Superior temporal gyrus (tissue), 1 donor: ENCODE measurements around the gene ABCB6.

Experiments used
- DNase-seq: peaks from one replicate; pipeline ENCODE4 v3.0.0-alpha.2; 2016; ENCODE audit errors: extremely low spot score

Gene ABCB6

DNA sequence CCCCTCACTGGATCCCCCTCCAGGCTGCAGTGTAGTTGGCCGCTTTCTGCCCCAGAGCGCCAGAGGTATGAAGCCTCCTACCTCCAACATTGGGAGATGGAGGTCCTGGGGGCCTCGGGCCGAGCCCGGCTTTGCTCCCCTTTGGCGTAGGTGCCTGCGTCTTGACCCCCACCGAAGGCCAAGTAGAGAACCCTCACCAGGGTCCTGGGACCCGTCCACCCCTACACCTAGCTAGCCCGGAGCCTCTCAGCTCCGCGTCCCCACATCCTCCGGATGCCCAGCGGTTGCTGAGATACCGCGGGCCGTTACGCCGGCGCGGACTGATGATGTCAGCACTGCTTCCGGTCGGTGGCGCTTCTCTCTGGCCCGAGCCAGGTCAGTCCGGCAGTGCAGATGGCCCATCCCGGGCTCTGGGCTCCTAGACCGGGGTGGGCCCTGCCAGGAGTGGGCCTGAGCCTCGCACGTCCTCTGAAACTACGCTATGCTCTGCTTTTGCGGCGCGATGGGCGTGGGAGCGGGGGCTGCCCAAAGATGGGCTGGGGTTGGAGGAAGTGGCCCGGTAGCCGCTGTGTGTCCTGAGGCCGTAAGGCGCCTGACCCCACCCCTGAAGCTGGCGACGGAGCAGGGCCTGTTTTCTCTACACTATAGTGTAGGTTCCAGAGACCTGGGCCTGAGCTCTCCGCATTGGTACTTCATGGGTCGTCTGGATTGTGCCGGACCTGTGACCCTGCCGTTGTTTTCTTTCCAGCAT, 26.6 kb upstream of the ABCB6 start, which contains the start of the genes GLB1L and STK16:
Gene GLB1L (minus strand): TSS at position 297 of the 751 bp plus-strand sequence. CDS start 1,871 bp downstream, outside the sequence.
Gene STK16 (plus strand): TSS at position 332 of the 751 bp plus-strand sequence. CDS start 521 bp downstream, outside the sequence.
- peak; percentile 97 for DNase-seq

DNA sequence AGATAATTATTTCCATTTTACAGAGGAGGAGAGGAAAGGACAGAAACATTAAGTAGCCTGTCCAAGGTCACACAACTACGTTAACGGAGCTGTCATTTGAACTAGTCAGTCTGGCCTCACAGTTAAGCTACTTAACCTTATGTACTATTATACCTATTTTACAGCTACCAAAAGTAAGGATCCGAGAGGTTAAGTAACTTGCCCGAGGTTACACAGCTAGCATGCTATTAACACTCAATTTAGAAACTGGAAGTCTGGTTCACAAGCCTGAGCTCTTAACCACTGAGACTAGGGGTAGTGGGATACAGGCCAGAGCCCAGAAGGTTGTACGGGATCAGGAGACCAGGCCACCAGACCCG, 26.0 kb upstream of the ABCB6 start:
- DNase-seq: no peak

DNA sequence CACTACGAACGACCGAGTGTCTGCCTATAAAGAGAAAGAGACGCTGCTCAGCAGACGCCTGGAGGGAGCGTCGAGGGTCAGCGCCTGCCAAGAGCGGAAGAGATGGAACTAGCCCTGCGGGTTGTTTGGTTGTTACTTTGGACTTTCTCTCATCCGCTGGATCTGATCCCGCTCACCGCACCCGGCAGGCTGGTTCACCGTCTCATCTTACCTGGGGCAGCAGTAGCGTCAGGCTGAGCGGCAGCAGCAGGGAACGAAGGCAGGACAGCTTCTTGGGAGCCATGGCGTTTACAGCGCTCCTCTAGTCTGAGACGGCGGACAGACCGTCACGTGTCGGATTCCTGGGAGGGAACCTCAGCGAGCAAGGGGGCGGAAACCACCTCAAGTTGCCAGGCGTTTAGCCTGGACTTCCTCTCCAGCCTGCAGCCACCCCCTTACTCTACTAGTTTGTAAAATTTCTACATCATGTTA, 24.6 kb upstream of the ABCB6 start:
- no peak for DNase-seq

DNA sequence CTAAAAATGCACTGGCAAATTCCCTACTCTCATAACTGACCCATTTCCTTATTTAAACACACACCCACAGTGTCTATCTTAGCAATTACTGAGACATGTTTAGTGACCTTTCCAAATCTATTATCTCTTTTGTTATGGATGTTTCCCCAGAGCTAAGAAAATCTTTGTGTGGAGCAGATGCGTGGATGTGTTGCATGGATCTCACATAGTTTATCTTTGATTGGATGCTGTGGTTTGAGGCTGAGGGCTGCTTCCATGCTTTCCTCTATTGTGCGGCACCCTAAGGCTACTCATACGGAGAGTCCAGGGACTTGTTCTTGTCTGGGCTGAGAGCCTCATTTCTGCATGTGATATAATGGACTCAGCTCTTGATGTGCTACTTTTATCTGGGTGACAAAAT, 15.6 kb upstream of the ABCB6 start:
- DNase-seq: no peak

DNA sequence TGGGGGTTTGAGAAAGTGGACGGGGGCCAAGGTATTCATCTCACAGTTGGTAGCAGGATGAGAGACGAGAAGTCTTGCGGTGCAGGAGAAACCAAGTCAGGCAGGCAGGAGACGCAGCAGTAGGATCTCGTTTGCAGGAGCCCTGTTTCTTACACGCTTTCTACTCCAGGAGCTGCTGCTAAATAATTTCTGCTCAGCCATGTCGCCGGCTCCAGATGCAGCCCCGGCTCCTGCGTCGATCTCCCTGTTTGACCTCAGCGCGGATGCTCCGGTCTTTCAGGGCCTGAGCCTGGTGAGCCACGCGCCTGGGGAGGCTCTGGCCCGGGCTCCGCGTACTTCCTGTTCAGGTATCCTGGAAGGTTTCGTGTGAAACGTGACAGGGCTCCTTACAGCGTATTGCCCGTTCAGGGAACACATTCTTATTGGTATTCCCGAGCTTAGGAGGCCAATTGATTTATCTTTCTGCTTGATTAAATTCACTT, 11.3 kb upstream of the ABCB6 start:
- no peak for DNase-seq

DNA sequence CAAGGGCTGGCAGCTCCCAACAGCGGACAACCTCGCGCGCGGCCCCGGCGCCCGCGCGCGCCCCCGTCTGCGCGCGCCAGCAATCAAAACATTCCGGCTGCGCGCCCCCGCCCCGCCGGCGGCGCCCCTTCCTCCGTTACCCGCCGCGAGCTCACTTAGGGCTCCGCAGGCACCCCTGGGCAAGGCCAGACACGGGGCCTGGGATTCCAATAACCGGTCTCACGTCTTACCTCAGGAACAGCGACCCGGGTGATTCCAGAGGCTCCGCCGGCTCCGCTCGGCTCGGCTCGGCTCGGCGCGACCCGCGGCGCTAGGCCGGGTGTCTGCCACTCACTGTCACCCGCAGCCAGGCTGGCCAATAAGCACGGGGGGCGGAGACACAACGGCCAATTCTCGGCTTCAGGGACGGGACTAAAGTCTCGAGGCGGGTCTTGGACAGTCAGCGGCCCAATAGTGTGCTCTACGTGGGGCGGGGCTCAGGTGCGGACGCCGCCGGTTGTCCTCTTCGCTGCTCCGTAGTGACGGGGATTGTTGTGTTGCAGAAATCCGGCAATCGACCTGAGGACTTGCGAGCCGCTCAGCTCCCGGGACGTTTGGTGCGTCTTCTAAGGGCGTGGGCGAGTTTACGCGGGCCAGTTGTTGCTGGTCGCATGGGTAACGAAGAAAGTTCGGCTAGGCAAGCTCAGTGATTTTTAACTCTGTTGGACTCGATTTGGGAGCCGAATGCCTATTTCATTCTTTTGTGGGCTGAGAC, 10.7 kb upstream of the ABCB6 start, which contains the start of the genes ANKZF1 and ATG9A:
Gene ANKZF1 (plus strand): TSS at position 502 of the 754 bp plus-strand sequence. CDS start 452 bp downstream, outside the sequence.
Gene ATG9A (minus strand): TSS at position 332 of the 754 bp plus-strand sequence. CDS start 1,612 bp downstream, outside the sequence.
- peak; percentile 99 for DNase-seq

DNA sequence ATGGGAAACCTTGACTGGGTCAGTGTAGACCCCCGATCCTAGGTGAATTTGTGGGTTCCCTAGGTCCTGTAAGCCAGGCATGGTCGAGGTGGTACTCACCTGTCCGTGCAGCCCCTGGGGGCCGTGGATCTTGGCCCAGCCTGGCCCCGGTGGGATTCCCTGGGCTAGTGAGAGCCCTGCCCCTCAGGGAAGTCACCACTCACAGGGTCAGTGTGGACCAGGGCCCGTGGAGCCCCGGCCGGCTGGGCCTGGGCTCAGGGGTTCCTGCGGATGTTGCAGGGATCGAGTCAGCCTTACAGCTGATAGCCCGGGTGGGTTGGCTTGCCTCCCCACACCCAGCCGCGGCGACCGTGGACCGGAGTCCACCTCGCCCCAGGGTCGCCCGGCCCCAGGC, 10.2 kb upstream of the ABCB6 start:
- no peak for DNase-seq

DNA sequence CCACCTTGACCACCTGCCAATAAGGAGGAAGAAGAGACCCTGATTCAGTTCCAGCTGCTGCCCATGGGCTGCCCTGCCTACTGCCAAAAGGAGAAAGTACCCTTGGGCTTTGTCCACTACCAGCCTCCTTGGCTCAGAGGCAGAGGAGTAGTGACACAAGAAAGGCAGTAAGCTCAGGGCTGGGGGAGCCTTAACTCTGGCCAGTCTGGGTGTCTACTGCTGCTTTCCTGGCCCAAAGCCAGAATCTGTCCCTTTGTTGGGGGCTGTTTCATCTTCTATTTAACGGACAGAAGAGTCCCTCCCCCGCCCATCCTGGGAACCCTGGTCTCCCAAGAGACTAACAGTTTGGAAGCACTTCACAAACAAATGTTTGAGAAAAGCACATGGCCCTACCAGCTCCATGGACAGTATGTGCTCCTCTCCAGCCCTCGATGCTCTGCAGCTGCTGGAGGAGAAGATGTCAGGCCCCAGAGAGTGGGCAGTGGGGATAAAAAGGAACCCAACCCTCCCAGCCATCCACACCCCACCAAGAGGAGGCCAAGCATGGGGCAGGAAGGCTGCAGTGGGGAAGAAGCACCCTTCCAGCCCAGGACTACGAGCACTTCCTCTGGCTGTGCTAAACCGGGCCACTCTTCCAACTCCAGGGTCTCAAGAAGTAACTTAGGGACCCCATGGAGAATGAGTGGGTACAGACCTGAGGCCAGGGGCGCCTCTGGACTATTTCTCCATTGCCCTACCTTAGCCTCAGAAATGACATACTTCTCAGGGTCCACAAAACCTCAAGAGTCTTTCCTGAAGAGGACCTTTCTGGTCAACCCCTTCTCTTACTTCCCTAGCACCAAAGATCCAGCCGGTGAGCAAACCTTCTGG, 9.5 kb upstream of the ABCB6 start:
- no peak for DNase-seq

DNA sequence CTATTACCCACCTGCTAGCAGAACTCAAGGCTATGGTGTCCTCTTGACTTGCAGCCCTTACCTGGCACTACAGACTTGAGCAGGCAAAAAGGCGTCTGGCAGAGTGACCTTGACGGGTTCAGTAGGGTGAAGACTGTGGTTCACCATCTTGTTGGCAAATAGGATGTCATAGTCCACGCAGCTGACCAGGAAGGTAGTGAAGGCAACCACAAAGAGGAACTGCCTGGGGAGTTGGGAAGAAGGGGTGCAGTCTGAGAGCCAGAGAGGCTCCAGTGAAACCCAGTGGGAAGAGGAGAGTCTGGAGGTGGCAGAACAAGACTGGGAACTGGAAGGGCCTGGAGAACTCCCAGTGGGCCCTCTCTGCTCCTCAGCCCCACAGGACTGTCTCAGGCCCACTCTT, 6.6 kb upstream of the ABCB6 start:
- DNase-seq: no peak

DNA sequence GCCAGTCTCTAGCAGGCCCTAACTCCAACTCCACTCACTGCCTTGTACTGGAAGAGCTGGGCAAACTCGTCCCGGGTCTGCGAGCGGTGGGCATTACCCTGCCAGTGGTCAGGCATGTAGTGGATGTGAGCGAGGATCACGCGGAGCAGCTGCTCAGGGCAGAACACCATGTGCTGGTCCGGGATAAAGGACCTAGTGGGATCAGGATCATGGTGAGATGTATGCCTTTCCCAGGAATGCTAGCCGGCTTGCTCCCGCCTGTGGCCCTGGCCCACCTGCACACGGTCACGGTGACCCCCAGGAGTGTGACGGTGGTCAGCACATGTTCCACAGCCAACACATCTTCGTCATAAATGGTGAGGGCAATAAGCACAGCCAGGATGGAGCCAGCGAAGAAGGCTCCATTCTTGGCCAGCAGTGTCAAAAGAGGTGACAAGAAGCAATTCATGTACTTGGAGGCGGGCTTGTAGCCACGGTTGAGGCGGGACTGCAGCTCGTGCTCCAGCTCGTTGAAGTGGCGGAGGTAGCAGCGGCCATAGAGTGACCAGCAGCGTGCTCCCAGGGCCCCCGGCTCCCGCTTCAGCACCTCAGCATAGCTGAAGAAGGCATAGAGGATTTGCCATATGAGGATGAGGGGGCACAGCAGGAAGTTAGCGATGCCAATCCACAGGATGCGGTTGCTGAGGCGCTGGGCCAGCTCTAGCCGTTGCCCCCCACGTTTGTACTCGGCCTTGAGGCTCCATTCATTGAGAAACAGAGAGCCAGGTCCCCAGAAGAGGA, 5.3 kb upstream of the ABCB6 start:
- no peak for DNase-seq

DNA sequence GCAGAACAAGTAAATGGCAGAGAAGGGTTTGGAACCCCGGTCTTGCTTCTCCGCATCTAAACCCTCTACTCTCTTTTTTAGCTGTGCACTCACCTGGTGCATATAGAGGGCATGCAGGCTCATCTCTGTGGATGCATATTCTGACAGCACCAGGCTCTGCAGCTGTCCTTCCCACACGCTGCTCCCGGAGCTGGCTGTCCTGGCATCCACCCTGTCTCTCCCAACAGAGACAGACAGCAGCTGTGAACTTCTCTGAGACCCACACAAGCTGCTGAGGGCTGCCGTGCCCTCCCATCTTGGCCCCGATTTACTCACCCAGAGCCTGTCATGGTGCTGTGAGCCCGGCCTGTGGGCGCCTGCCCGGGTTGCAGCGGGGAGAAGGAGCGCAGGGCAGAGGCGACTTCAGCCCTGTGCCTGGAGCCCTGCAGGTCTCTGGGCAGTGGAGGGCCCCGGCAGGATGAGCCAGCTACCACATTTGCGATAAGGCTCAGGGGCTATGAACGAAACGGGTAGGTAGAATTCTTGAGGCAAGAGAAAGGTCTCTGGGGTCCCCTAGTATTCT, 3.3 kb upstream of the ABCB6 start:
- DNase-seq: no peak

DNA sequence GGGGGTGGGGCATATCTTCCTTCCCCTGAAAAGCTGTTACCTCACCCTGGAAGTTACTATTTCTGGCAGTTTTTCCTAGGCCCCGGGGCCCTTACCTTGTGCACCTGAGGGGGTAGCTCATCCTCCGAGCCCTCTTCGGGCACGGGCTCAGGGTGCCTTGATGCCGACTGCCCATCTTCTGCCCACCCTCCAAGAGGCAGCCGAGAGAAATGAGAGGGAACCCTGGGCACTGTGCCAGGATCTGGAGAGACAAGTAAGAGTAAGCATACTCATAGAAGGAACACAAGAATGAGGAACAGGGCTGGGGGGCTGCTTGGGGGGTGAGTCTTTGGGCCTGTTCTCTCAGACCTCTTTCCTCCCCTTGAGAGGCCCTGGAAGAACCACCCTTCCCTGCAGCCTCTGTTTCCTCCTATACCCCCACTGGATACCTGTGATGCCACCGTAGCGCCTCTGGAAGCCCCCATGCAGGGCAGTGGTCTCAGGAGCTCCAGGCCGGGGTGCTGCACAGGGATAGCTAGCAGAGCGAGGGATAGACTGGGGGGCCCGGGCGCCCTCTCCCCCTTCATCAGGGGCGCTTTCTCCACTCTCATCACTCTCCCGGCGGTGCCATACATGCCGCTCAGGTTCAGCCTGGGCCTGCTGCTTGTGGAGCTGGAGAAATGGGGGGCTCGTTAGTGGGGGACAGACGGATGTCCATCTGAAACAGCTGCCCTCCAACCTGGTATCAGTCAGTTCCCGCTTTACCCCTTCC, 2.1 kb upstream of the ABCB6 start:
- DNase-seq: no peak

DNA sequence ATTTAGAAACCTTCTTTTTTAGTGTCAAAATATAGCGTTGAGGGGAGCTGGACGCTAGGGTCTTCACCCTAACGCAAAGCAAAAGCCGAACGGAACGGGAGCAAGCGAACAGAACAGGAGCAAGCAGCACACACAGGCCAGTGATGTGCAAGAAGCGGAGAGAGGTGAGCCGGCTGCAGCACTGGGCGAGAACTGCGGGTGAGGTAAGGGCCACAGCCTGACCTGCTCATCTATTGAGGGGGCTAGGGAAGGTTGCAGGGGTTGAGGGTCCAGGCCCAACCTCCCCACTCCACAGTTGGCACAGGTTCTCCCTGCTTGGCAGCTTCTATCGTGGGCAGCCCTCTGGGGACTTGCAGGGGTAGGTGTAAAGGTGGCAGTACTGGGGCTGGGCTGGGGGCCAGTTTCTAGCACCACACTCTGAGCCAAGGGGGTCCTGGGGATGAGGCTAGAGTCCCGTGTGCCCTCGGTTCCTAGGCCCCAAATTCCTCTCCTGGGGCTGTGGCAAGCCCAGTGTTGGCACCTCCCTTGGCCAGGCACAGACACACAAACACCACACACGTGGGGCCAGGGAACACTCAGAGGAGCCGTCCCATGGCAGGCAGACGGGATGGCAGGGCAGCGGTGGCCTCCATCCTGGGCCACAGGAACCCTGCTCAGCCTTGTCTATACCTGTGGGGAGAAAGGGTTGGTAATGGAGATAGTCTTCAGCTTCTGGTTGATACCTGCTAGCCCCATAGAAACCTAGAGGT, 1.2 kb upstream of the ABCB6 start:
- no peak for DNase-seq

DNA sequence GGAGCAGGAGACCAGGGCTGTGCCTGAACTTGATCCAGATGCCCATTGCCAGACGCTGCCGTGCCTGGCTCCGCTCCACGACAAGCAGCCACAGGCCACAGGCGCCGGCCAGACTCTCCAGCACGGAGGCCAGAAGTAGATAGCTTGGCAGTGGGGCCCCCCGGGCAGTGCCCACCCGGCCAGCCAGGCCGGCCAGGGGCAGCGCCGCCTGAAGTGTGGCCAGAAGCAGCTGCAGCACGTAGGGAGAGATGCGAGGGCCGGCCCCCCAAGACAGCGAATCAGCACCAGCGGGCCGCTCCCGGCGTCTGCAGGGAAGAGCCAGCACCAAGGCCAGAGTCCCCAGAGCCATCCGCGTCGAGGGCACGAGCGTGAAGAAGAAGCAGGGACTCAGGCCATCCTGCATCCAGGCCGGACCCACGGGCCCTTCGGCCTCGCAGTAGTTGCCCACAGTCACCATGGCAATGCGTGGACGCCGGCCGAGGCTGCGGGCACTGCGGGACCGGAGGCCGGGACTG, 484 bp downstream of the ABCB6 start:
- no peak for DNase-seq

DNA sequence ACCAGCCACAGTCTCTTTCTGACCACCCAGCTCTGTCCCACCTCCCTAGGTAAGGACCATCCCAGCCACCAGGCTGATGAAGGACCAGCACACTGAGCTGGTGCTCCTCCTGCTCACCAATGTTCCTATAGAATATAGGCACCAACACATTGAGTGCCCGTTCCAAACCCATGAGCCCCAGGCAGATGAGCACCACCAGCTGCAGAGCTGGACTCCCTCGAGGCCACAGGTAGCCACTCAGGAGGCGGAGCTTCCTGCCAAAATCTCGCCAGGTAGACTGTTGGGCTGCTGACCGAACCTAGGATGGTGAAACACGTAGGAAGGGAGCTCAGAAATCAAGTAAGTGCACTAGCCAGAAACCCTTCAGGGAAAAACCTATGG, 2.2 kb downstream of the ABCB6 start:
- DNase-seq: no peak

DNA sequence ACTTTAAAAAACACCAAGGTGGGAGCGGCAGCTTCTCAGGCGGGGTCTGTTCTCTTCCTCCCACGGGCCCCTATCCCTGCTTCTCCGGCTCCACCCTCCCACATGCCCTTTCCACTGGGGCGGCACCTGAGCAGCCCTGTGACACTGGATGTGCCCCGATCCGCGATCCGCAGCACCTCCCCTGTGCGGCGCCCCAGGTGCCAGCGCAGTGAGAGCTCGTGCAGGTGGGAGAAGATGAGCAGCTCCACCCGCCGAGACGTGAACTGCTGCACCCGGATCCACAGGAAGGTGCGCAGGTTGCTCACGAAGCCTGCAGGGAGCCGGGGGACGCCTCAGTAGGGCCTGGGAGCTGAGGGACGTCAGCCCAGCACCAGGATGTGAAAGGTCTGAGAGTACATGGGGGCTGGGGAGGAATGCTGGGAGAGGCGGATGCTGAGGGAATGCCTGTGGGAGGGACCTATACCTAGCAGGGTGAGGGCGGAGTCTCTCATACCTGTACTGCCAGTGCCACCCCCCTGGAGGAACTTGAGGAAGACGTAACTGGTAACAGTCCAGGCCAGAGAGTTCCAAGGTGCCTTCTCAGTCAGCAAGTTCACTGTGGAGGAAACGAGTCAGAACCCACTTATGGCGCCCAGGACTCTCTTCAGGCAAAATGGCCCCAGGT, 2.8 kb downstream of the ABCB6 start:
- DNase-seq: no peak

DNA sequence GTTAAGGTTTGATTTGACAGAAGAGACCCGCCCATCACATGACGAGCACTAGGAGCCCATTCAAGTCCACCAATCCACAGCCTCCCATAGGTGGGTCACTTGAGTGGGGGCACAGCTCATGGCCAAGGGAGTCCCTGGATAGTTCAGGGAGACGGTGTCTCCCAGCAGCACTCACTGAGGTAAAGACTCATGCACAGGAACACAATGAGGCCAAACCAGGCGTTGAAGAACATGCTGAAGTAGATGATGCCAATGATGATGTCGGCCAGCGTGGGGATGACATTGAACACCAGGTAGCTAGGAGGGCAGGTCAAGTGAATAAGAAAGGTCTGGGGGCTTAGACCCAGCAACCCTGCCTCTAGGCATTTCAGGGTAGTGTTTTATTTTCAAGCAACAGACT, 4.0 kb downstream of the ABCB6 start:
- no peak for DNase-seq

DNA sequence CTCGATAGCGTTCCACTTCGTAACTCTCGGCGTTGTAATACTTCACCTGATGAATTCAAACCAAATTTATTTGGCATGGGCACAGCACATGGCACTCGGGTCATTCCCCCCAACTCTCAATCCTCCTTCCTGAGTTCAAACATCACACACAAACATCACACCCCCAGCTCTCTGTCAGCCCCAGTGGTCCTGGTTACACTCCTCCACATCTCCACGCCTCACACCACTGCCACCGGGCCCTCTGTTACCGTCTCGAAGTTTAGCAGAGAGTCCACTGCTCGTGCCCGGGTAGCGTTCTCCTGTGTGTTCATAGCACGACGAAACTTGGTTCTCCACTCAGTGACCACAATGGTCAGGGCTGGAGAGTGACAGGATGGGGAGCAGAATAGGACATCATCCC, 4.6 kb downstream of the ABCB6 start:
- no peak for DNase-seq
